Neuronal stem cell (in vitro differentiated cells): ENCODE data around the gene GRXCR2.

Experiments
- DNase-seq: peaks from one replicate; pipeline ENCODE4 v3.0.0-alpha.2; 2013; ENCODE audit warnings: low spot score
- H2AFZ ChIP-seq: one replicate; pipeline ENCODE4 v1.6.1; 2013; ENCODE audit warnings: mild to moderate bottlenecking, low read length, inconsistent platforms
- H2AK5ac ChIP-seq: 2 replicates; pipeline ENCODE4 v1.6.1; 2013; ENCODE audit warnings: low read depth, mild to moderate bottlenecking, inconsistent platforms, low read length, moderate library complexity, mixed read lengths
- H2BK120ac ChIP-seq: 2 replicates; pipeline ENCODE4 v1.6.1; 2013; ENCODE audit warnings: low read depth, mild to moderate bottlenecking, inconsistent platforms, low read length, moderate library complexity, mixed read lengths
- H2BK12ac ChIP-seq: one replicate; pipeline ENCODE4 v1.6.1; 2013; ENCODE audit warnings: low read length, inconsistent platforms
- H2BK15ac ChIP-seq: 2 replicates; pipeline ENCODE4 v1.6.1; 2013; ENCODE audit warnings: mild to moderate bottlenecking, low read length, inconsistent platforms, mixed read lengths
- H2BK5ac ChIP-seq: one replicate; pipeline ENCODE4 v1.6.1; 2013; ENCODE audit warnings: inconsistent platforms, mild to moderate bottlenecking, low read length, moderate library complexity
- H3K14ac ChIP-seq: one replicate; pipeline ENCODE4 v1.6.1; 2013; ENCODE audit warnings: low read length, inconsistent platforms
- H3K18ac ChIP-seq: 2 replicates; pipeline ENCODE4 v1.6.1; 2013; ENCODE audit warnings: low read length, inconsistent platforms
- H3K23ac ChIP-seq: 2 replicates; pipeline ENCODE4 v1.6.1; 2013; ENCODE audit warnings: low read depth, mild to moderate bottlenecking, mixed read lengths, low read length, inconsistent platforms; ENCODE audit not compliant: poor library complexity
- H3K27ac ChIP-seq: replicated peaks from 3 replicates; pipeline ENCODE4 v1.5.1; 2013; ENCODE audit warnings: low read length, inconsistent platforms
- H3K27me3 ChIP-seq, 3 experiments: 2 replicates each; pipeline ENCODE4 v1.6.1; 2013; ENCODE audit warnings: low read length in 3 of 3, mild to moderate bottlenecking in 2 of 3, inconsistent platforms in 1 of 3, low read depth in 1 of 3, mixed read lengths in 1 of 3, moderate library complexity in 1 of 3; ENCODE audit not compliant: control insufficient read depth in 3 of 3, insufficient read depth in 3 of 3
- H3K36me3 ChIP-seq, 2 donors: replicated peaks in 1 of 2; 2 replicates each; pipeline ENCODE4 v1.6.1; 2013; ENCODE audit warnings: low read length in 2 of 2; ENCODE audit not compliant: control insufficient read depth in 2 of 2, insufficient read depth in 2 of 2
- H3K4ac ChIP-seq: 2 replicates; pipeline ENCODE4 v1.6.1; 2013; ENCODE audit warnings: inconsistent platforms, mild to moderate bottlenecking, low read length, moderate library complexity
- H3K4me1 ChIP-seq, 2 donors: 1 replicate in 1 of 2; 2 replicates in 1 of 2; pipeline ENCODE4 v1.6.1; 2013; ENCODE audit warnings: low read length in 2 of 2, low read depth in 1 of 2; ENCODE audit not compliant: control insufficient read depth in 2 of 2, insufficient read depth in 1 of 2
- H3K4me2 ChIP-seq: one replicate; pipeline ENCODE4 v1.6.1; 2013; ENCODE audit warnings: mild to moderate bottlenecking, low read length, inconsistent platforms; ENCODE audit not compliant: insufficient read depth, poor library complexity, severe bottlenecking
- H3K4me3 ChIP-seq, 2 donors: 2 replicates each; pipeline ENCODE4 v1.5.1; 2013; ENCODE audit warnings: low read length in 2 of 2, mild to moderate bottlenecking in 2 of 2, inconsistent platforms in 1 of 2, moderate library complexity in 1 of 2
- H3K79me1 ChIP-seq: one replicate; pipeline ENCODE4 v1.6.1; 2013; ENCODE audit warnings: low read depth, mild to moderate bottlenecking, inconsistent platforms, low read length, moderate library complexity
- H3K9ac ChIP-seq: one replicate; pipeline ENCODE4 v1.6.1; 2013; ENCODE audit warnings: mild to moderate bottlenecking, low read depth, low read length, inconsistent platforms; ENCODE audit not compliant: poor library complexity
- H3K9me3 ChIP-seq, 2 donors: replicated peaks in 1 of 2; 2 replicates each; pipeline versions ENCODE3 to v1.6.1; 2013; ENCODE audit warnings: low read length in 2 of 2, mild to moderate bottlenecking in 2 of 2, inconsistent platforms in 1 of 2, low read depth in 1 of 2, mixed read lengths in 1 of 2, moderate library complexity in 1 of 2; ENCODE audit not compliant: control insufficient read depth in 2 of 2, insufficient read depth in 1 of 2
- H4K8ac ChIP-seq: one replicate; pipeline ENCODE4 v1.6.1; 2013; ENCODE audit warnings: low read depth, mild to moderate bottlenecking, inconsistent platforms, low read length, moderate library complexity
- H4K91ac ChIP-seq: one replicate; pipeline ENCODE4 v1.6.1; 2013; ENCODE audit warnings: low read length, low read depth, mild to moderate bottlenecking, inconsistent platforms; ENCODE audit not compliant: poor library complexity
- WGBS, 2 donors: extraction: QIAGEN DNeasy Blood & Tissue Kit; methylation state at CpG; one replicate each; pipeline ENCODE4 v1.1.7; 2013; ENCODE audit warnings: missing lambda C conversion rate in 2 of 2, mixed read lengths in 1 of 2; ENCODE audit not compliant: insufficient read length in 2 of 2, insufficient replicate concordance in 1 of 2; ENCODE audit errors: extremely low coverage in 2 of 2; 5-methylcytosine and 5-hydroxymethylcytosine counted together

Gene GRXCR2

GRCh38 chr5:145908206-145908960 is 35.6 kb upstream of the GRXCR2 start:
- DNase-seq: no peak
- H3K79me1 ChIP-seq: no peaks in the 10 kb centered on the region
- no peaks in the 10 kb centered on the region for H3K4me1 ChIP-seq
- no peak overlapping the region for H2BK15ac ChIP-seq
- H4K91ac ChIP-seq: no peak overlapping the region
- H2AK5ac ChIP-seq: no peak overlapping the region
- no peak overlapping the region for H4K8ac ChIP-seq
- no peak overlapping the region for H3K18ac ChIP-seq
- H3K9me3 ChIP-seq: no peaks in the 10 kb centered on the region
- no peak overlapping the region for H2BK5ac ChIP-seq
- no peak overlapping the region for H3K4ac ChIP-seq
- H3K27me3 ChIP-seq: no peaks in the 10 kb centered on the region
- no peak overlapping the region for H3K27ac ChIP-seq
- H2BK12ac ChIP-seq: no peak overlapping the region
- H2AFZ ChIP-seq: no peak overlapping the region
- no peak overlapping the region for H3K9ac ChIP-seq
- no peak overlapping the region for H3K4me3 ChIP-seq
- H3K4me2 ChIP-seq: no peak overlapping the region
- no peak overlapping the region for H3K14ac ChIP-seq
- H3K23ac ChIP-seq: no peak overlapping the region
- H2BK120ac ChIP-seq: no peak overlapping the region
- H3K36me3 ChIP-seq: no peaks in the 10 kb centered on the region
- no CpG with 5 or more reads among the region's 3 CpGs for WGBS, 2 donors

GRCh38 chr5:145906401-145906800 is 33.6 kb upstream of the GRXCR2 start:
- no peaks in the 10 kb centered on the region for H3K79me1 ChIP-seq
- H3K4me3 ChIP-seq: no peak overlapping the region
- no peak overlapping the region for H4K91ac ChIP-seq
- H4K8ac ChIP-seq: no peak overlapping the region
- H2BK5ac ChIP-seq: no peak overlapping the region
- H2AFZ ChIP-seq: no peak overlapping the region
- H2BK12ac ChIP-seq: no peak overlapping the region
- no peak overlapping the region for H3K14ac ChIP-seq
- DNase-seq: no peak
- no CpG with 5 or more reads among the region's 1 CpG for WGBS, 2 donors
- no peak overlapping the region for H2AK5ac ChIP-seq
- H3K27ac ChIP-seq: no peak overlapping the region
- H3K4me2 ChIP-seq: no peak overlapping the region
- no peak overlapping the region for H3K9ac ChIP-seq
- no peak overlapping the region for H3K18ac ChIP-seq
- no peak overlapping the region for H3K4ac ChIP-seq
- no peaks in the 10 kb centered on the region for H3K4me1 ChIP-seq
- H3K36me3 ChIP-seq: no peaks in the 10 kb centered on the region
- no peak overlapping the region for H3K23ac ChIP-seq
- H3K27me3 ChIP-seq: no peaks in the 10 kb centered on the region
- H2BK15ac ChIP-seq: no peak overlapping the region
- H3K9me3 ChIP-seq: no peaks in the 10 kb centered on the region
- no peak overlapping the region for H2BK120ac ChIP-seq

GRCh38 chr5:145904743-145905142 is 31.9 kb upstream of the GRXCR2 start:
- Histone ChIP-seq H3K9me3 (no peaks in the 10 kb centered on the region), H3K27ac (no peak overlapping the region), H2AK5ac (no peak overlapping the region), H3K9ac (no peak overlapping the region), H2AFZ (no peak overlapping the region), H3K14ac (no peak overlapping the region), H3K4me1 (no peaks in the 10 kb centered on the region), H3K27me3 (no peaks in the 10 kb centered on the region), H3K4ac (no peak overlapping the region), H3K4me3 (no peak overlapping the region), H4K8ac (no peak overlapping the region), H2BK12ac (no peak overlapping the region), H3K36me3 (no peaks in the 10 kb centered on the region), H3K79me1 (no peaks in the 10 kb centered on the region), H3K18ac (no peak overlapping the region), H2BK5ac (no peak overlapping the region), H2BK15ac (no peak overlapping the region), H4K91ac (no peak overlapping the region), H3K4me2 (no peak overlapping the region), H3K23ac (no peak overlapping the region), H2BK120ac (no peak overlapping the region)
- no peak for DNase-seq
- no CpG with 5 or more reads among the region's 5 CpGs for WGBS, 2 donors

- H4K8ac ChIP-seq: no peak overlapping the region
- no CpG with 5 or more reads among the region's 3 CpGs for WGBS, 2 donors
- H3K79me1 ChIP-seq: no peaks in the 10 kb centered on the region
- no peak overlapping the region for H2BK120ac ChIP-seq
- no peak for DNase-seq
- H3K4ac ChIP-seq: no peak overlapping the region
- H3K4me3 ChIP-seq: no peak overlapping the region
- H3K14ac ChIP-seq: no peak overlapping the region
- peak overlapping the region; percentile 16 for H3K23ac ChIP-seq
- no peak overlapping the region for H2AFZ ChIP-seq
- H3K27ac ChIP-seq: no peak overlapping the region
- no peak overlapping the region for H2BK12ac ChIP-seq
- no peak overlapping the region for H3K4me2 ChIP-seq
- H2BK15ac ChIP-seq: no peak overlapping the region
- H3K18ac ChIP-seq: no peak overlapping the region
- peak overlapping the region; percentile 9 for H3K9ac ChIP-seq
- no peak overlapping the region for H2BK5ac ChIP-seq
- no peaks in the 10 kb centered on the region for H3K9me3 ChIP-seq
- H4K91ac ChIP-seq: no peak overlapping the region
- no peaks in the 10 kb centered on the region for H3K36me3 ChIP-seq
- no peaks in the 10 kb centered on the region for H3K4me1 ChIP-seq
- H3K27me3 ChIP-seq: no peaks in the 10 kb centered on the region
- H2AK5ac ChIP-seq: no peak overlapping the region
These were observed 31.1 kb upstream of the GRXCR2 start for GRCh38 chr5:145903867-145904266.
